Tongue (tissue), 2 donors: Measurements from ENCODE around the gene TNFRSF13B. TPM values are rescaled to one million over a fixed set of nuclear protein-coding genes. Genes with fewer than 3 reads are reported as not detected.
"Not testable (repeated sequence)": the region's sequence is repeated elsewhere in the genome, so short reads cannot be mapped to it uniquely, and the experiment has no call there.

Experiments used
- DNase-seq: peaks from one replicate; pipeline ENCODE4 v3.0.0-alpha.2; 2015
- total RNA-seq: library from RNA; depleted of rRNA; stranded (reverse); fragments of >200 nt; gene quantifications from one replicate; pipeline ENCODE4 v1.2.3, GENCODE V29; 2014

The TNFRSF13B gene
- not detected for total RNA-seq

DNA sequence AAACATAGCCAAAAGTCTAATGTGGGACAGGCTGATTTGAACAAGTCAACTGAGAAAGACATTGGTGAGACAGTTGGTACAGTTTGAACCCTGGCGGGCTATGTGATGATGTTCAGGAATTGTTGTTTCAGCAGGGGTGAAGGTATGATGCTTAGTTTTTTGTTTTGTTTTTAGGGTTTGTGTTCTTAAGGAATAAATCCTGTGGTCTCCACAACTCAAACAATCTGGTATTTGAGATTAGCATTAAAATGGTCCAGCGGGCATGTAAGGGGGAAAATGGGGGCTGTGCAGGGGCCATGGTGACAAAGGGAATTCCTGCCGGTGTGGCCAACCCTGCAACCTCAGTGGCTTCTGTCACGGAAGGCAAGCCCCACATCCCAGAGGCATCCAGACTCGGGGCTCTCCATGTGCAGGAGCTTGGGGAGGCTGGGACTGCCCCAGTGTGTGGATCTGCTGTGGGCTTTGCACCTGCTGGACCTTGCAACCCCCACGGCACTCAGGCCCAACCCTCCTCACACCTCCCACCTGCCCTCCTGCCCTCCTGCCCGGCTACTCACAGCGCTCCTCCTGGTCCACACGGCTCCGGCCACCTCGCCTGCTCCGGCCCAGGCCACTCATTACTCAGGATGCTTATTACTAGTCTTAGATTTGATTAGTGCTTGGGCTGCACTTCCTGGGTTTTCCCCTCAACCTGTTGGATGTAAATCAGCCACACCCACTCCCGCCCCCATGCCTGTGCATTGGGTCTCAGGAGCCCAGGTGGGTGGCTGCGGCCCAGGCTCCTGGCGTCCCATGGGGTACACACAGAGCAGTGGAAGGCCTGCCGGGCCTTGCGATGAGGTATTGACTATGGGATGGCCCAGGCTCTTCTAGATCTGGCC is at the start of gene TNFRSF13B:
Gene TNFRSF13B (minus strand): TSS at position 661 of the 881 bp plus-strand sequence. CDS start 43 bp downstream, at position 618.
- DNase-seq = no peak

DNA sequence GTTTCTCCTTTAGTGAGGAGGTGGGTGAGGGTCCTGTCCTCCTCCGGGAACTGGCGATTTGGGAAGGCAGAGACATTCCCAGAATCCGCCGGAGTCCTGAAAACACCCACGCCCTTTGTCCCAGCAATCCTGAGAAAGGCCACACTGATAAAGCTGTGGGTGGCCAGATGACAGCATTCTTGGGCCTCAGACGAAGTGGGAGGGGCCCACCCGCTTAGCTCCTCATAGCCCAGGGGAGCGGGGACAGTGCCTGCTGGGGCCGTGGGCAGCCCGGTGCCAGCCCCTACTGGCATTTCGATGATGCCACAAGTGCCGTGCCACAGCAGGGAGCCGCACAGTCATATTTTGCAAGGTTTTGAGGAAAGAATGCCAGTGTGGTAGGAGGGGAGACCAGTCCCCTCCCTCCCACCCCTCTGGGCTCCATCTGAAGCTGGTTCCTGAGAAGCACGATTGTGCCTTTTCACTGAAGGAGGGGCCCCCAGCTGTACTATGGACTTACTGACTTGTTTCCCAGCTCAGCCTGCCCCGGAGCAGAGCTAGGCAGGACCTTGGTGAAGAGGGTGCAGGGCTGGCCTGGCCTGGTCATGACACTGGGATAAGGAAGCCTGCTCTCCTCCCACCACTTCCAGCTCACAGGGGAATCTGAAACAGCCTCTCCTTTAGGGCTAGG is 49.4 kb upstream of the TNFRSF13B start:
- DNase-seq = no peak

DNA sequence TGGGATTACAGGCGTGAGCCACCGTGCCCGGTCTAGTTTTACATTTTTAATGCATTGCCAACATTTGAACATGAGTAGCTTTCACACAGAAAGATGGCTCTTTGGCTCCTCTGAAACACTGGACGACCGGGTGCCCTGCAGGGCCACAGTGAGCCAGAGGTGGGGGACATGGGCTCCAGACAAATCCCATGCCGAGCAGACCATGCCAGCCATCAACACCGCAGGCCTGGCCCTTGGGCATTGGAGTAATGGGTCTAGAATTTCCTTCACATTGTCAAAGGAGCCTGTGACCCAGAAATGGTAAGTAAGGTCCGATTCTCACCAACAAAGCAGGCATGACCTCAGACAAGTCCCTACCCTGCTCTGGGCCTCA is 48.9 kb upstream of the TNFRSF13B start:
- DNase-seq = no peak

DNA sequence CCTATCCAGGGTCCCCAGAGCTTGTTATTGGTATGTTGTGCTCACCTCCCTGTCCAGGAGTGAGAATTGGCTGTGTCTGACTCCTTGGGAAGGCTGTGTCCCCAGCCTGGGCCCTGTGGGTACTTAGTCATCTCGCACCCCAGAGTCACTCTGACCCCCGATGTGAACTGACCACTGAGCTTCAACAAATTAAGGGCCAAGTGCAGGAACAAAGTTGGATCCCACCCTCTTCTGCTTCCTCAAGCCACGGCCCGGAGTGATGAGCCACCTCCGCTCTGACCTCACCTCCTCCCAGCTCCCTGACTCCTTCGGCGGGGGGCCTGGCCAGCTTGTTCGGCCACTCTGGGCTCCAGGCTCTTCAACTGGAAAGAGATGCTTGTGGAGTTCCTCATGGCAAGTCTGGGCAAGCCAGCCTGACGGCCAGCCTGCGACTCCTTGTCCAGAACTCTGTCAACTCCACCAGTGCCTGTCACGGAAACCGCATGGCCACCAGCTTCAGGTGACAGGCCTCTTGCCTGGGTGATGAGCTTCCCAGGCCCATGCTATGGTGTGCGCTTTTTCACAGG is 48.1 kb upstream of the TNFRSF13B start:
- no peak for DNase-seq

DNA sequence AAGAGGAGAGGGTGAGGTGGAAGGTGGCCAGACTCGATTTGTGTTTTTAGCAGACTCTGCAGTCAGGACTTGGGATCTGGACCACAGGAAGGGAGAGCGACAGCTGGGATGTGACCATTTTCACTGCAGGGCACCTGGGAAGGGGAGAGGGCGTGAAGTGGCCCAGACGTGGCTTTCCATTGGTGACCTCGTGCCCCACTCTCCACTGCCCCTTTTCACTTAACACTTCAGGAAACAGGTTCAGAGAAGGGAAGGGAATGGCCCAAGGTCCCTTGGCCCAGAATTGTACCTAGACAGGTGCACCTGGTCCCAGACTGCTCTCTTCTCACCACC is 47.5 kb upstream of the TNFRSF13B start:
- DNase-seq = no peak

DNA sequence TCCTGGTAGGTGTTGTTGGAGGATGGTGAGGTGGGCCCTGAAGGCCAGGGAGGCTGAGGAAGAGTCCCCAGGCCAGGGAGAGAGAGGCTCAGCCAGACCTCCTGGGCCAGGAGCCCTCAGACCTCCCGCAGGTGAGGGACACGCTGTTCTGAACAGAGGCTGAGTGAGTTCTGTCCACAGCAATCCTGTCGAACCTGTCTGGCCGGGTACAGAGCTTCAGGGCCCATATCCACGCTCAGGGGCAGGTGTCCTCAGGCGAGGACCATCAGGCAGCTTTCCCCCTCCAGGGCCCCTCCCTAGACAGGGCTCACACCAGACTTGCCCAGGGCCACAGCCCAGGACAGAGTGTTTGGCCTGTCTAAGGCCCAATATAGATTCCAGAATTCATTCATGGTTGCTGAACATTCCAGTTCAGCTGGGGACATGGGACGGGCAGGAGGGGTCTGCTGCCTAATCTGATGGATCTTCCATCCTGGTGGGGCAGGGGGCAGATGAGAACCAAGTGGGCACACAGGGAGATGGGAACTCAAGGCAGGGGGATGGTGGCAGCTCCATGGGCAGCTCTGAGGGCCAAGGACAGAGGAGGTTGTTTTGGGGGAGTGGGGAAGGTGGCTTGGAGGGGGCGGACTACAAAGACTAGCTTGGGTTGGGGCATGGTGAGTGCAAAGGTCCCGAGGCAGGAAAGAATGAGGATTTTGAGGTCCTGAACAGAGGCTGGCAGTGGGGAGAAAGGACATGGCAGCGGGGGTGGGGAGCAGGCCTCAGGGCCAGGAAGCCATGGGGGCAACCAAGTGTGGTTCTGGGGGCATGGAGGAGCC is 46.9 kb upstream of the TNFRSF13B start:
- no peak for DNase-seq

DNA sequence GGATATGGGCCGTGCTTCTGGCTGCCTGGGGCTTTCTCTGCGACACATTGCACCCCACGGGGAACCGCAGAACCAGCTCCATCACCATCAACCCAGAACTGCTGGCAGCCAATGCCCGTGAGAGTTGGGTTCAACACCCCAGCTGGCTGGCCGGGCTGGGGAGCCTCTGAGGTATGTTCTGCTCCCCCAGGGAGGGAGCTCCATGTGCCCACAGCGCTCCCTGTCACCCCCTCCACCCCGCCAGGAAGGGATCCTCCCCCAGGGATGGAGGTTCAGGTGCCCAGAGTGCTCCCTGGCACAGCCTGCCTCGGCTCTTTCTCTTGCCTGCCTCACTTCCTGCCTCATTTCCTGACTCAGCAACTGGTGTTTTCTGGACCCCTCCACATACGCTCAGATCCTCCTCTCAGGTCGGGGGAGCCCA is 46.1 kb upstream of the TNFRSF13B start:
- no peak for DNase-seq

DNA sequence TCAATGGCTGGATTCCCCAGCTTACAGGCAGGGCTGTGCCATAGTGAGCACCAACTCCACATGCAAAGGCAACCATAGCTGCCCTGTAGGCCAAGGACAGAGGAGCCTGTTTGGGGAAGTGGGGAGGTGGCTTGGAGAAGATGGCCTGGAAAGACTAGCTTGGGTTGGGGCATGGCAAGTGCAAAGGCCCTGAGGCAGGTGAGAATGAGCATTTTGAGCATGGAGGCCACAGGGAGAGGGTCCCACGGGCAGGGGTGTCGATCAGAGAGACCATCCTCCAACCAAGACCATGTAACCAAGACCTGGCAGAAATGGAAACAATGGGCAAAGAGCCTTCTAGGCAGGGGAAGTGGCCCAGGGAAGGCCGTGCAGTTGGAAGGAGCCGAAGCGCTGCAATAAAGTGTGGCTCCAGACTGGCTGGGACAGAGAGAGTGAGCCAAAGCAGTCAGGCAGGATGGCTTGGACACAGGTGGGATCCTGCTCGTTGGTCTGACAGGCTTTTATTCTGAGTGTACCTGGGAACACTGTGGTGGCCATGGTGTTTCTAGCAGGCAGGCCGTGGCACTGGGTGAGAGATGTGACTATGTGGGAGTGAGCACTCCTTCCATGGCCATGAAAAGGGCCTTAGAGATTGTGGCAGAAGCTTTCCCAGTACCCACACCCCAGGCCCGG is 45.6 kb upstream of the TNFRSF13B start:
- no peak for DNase-seq

DNA sequence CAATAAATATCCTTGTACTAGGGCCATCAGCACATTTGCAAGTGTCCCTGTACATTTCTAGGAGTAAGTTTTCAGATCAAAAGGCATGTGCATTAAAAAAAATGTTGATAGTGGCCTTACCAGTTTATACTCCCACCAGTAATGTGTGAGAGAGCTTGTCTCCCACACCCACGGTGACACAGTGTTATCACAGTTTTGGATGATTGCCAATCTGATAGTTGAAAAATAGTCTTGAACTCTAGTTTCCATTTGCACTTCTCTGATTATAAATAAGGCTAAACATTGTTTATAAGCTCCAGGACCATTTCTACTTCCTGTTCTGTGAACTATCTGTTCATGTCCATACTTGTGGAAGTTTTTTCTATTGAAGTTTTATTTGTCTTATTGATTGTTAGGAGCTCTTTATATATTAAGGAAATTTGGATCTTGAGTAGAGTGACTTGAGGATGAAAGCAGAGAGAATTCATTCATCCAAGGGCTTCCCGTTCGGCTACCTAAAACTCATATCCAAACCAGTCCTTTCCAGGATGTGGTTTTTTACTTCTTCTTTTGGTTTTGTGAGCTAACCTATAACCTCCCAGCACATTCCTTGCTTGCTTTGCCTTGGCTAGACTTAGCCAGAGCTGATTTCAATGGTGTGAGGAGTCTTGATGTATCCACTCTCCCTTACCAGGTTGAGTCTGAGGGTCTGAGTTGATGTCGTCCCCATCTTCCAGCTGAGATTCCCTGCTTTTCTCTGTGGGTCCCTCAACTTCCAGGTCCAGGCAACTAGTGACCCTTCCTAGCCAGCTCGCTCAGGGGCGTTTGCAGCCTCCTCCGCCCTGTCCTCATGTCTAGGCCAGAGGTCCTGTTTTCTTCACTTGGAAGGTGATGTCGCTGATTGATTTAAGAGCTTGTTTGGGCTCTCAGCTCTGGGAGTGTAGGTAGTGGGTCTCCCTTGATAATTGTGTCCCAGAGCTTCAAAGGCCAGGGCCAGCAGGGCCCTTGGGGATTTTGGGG is 44.6 kb upstream of the TNFRSF13B start:
- not testable (repeated sequence) for DNase-seq

DNA sequence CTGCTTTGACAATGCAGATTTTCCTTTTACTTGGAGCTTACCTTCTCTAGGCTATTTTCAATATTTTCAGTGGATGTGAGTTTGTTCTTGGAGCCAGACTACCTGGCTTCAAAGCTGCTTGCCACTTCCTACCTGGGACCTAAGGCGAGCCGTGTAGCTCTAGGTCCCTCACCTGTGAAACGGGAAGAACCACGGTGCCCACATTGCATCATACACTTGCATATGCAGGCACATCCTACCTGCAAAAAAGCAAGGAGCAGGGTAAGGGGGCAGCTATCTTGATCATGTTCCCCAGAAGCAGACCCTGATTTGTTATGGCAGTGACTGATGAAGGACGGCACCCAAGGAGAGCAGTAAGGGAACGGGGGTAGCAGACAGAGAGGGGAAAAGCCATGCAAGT is 43.3 kb upstream of the TNFRSF13B start:
- DNase-seq = no peak

DNA sequence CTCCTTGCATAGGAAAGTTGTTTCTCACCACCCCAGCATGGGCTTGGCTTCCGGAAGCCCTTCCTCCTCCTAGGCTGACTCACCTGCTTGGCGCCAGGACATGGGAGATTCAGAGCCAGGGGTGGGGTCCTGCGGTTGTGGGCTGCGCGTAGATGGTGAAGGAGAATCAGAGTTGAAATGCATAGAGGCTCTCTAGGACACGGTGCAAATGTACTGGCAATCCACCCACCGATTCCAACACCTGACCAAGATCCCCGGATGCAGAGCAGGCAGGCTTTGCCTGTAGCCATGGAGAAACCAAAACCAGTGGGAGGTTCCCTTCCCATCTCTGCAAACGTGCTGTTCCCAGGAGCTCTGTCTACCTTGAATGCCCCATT is 42.8 kb upstream of the TNFRSF13B start:
- not testable (repeated sequence) for DNase-seq

DNA sequence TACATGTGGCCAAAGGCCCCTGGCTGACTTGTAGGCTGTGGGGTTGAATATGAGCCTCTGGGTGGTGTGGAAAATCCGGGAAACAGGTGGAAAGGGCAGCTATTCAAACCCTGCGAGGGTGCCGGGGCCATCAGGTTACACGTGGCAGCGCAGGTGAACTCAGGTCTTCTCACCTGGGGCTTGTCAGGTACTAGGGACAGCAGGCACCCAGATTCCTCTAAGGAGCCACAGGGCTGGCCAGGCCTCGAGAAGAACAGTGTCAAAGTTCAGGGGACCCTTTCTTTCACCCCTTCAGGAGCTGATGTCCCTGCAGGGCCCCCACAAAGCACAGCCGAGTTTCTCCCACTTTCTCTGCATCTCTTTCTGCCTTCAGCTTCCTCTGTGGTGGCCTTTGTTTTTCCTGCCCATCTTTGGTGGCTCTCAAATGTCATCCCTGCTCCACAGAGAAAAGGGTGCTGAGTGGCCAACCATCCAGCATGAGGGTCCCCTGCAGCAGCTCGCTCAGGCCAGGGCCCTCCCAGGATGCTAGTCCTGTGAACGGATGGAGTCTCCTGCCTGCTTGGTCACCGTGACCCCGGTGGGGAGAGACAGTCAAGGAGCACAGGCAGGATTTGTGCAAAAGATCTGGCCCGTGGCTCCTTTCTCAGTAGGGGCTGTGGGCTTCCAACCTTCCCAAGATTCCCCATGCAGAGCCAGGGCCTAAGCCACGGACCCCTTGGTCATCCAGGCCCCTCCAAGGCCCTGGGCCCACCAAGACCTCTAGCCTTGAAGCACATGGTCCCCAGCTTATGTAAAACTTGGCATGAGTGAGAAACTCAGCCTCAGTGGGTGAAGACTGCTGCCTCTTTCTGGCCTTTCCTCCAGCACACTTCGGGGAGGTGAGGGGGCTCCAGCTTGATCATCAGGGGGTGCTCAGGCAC is 42.2 kb upstream of the TNFRSF13B start:
- DNase-seq = not testable (repeated sequence)

DNA sequence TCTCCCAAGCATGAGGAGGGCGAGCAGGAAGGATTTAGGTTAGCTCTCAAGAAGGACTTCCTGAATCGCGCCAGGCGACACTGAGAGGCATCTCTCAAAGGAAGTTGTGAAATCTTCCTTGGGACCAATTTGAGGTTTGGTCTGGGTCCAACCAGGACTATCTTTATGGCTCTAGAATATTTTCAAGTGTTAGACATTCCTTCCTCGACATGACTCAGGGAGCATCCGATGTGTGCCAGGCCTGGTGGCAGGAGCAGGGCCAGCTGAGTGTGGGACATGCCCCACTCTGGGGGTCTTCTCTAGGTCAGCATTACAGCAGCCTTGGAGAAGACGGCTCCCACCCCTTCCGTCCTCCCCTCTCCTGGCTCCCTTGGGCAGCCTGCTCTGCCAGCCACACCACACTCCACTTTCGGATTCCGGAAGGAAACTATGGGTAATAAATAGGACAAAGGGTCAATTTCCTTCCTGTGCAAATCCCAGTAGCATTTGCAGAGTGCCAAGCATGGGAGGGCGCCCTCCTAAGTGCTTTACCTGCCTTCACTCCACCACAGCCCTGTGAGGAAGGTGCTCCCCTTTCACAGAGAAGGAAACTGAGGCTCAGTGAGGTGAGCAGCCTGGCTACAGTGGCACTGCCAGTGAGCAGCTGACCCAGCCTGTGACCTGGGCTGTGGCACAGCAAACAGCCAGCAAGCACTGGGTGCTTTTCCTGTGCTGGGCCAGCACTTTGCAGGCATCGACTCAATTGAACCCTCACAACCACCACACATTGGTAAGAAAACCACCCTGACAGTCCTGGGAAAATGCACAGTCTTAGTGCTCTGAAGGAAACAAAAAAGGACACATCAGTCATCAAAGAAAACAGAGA is 39.4 kb upstream of the TNFRSF13B start:
- not testable (repeated sequence) for DNase-seq

DNA sequence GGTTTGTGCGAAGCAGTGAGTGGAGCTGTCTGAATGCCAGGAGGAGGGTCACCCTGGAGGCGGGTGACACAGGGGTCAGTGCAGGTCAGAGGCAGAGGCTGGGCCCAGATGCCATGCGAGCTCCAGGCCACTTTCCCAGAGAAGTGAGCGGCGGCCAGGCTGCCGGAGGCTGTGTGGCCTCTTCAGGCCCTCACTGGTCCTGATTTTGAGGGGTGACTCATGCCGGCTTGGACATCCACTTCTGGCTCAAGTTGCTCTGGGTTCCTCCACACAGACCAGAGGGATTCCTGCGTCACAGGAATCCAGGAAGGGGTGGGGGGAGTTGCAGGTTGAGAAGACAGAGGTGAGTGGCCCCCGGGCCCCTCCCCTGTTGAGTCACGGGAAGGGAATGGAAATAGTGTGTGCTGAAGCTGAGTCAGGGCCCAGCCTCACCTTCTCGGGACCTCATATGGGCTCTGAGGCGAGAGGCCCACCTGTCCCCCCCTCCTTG is 38.7 kb upstream of the TNFRSF13B start:
- not testable (repeated sequence) for DNase-seq

DNA sequence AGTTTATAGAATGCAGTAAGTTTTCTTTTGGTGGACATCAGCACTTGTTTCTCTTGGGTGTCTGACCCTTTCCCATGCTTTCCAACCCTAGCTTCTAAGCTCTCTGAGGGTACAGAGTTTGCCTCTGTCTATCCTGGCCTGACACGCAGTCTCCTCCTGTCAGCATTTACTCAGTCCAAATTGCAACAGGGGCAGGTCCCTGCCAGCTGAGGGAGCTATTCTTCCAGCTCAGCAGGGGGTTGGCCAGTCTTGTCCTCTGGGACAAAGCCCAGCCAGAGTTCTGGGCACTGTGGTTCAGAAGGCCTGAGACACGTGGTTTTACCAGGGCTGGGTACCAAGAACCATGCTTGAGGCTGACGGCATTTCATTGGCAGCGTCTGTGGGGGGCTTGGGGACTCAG is 38.1 kb upstream of the TNFRSF13B start:
- DNase-seq = not testable (repeated sequence)

DNA sequence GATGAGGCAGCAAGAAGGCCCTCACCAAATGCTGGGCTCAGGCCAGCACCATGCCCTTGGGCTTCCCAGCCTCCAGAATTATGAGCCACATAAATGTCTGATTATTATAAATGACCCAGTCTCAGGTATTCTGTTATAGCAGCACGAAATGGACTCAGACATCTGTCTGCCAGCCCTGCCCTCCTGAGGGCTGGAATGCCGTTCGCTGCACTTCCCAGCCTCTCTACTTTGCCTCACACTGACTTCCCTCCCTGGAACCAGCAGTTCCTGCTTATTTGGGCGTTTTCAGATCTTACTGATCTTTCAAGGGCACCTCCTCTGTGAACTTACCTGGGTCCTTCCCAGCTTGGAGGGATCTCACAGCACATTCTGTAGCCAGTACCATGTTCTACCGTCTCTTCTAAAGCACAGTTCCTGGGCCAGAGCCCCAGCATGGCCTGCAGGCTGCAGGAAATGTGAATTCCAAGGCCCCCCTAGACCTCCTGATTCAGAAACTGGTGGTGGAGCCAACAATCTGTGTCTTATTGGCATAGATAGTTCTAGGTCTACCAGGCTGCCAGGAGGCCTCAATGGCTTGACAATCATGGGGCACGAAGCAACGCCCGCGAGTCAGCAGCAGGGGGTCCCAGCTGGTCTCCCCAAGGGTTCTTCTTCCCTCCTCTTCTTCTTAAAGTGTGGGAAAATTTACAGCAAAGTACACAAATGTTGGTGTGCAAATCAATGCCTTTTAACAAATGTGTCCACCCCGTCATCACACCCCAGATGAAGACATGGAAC is 36.9 kb upstream of the TNFRSF13B start:
- not testable (repeated sequence) for DNase-seq

DNA sequence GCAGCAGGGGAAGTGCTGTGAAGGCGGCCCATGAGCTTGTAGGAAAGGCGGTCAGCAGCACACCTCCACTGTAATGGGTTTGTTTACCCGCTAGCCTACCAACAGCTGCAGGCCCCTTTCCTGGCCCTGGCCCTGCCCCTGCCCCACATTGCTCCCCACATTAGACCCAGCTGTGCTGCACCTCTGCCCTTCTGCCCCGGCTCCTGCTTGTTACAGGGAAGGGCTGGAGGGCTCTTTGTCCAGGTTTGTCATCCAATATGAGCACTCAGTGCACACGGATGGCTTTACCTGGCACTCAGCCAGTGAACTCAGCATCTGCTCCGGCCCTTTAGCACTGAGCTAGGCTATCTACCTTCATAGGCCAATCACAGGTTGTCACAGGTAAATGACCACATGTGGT is 36.0 kb upstream of the TNFRSF13B start:
- DNase-seq = not testable (repeated sequence)
